ENCODE results near the gene TRIM66.

TRIM66 gene

GRCh38 chr11:8615291-8616032 is 67.0 kb downstream of the TRIM66 start:
- in situ Hi-C loops (cut with HindIII; ENCODE audit: low pct_ligation_motif_present, low sequenced_read_pairs) = no loop called here
- H3K27me3 ChIP-seq (replicated peaks) = no peaks in the 10 kb centered on the region
- H3K27ac ChIP-seq = no peak overlapping the region
- no peak for DNase-seq
- H3K36me3 ChIP-seq (replicated peaks) = no peaks in the 10 kb centered on the region
- H3K4me3 ChIP-seq (ENCODE audit: low read depth, low read length) = no peak overlapping the region
- no peak for TF ChIP-seq CTCF (IDR thresholded peaks at IDR 0.05; ENCODE audit: low read depth, low read length, missing control alignments)

- H3K36me3 ChIP-seq (replicated peaks) = no peaks in the 10 kb centered on the region
- in situ Hi-C loops (cut with HindIII; ENCODE audit: low pct_ligation_motif_present, low sequenced_read_pairs) = no loop called here
- no peak for DNase-seq
- TF ChIP-seq CTCF (IDR thresholded peaks at IDR 0.05; ENCODE audit: low read depth, low read length, missing control alignments) = no peak
- no peaks in the 10 kb centered on the region for H3K27me3 ChIP-seq (replicated peaks)
- no peak overlapping the region for H3K27ac ChIP-seq
- no peak overlapping the region for H3K4me3 ChIP-seq (ENCODE audit: low read depth, low read length)
These were observed 68.0 kb downstream of the TRIM66 start for GRCh38 chr11:8614497-8614896.

- TF ChIP-seq CTCF (IDR thresholded peaks at IDR 0.05; ENCODE audit: low read depth, low read length, missing control alignments) = no peak
- H3K36me3 ChIP-seq (replicated peaks) = no peaks in the 10 kb centered on the region
- H3K4me3 ChIP-seq (ENCODE audit: low read depth, low read length) = no peak overlapping the region
- no peak for DNase-seq
- H3K27ac ChIP-seq = no peak overlapping the region
- H3K27me3 ChIP-seq (replicated peaks) = no peaks in the 10 kb centered on the region
- in situ Hi-C loops (cut with HindIII; ENCODE audit: low pct_ligation_motif_present, low sequenced_read_pairs) = no loop called here
These were observed 69.4 kb downstream of the TRIM66 start for GRCh38 chr11:8613036-8613435.

GRCh38 chr11:8612522-8612921 is 69.9 kb downstream of the TRIM66 start:
- no peak for DNase-seq
- in situ Hi-C loops (cut with HindIII; ENCODE audit: low pct_ligation_motif_present, low sequenced_read_pairs) = no loop called here
- H3K27ac ChIP-seq = no peak overlapping the region
- no peak overlapping the region for H3K4me3 ChIP-seq (ENCODE audit: low read depth, low read length)
- TF ChIP-seq CTCF (IDR thresholded peaks at IDR 0.05; ENCODE audit: low read depth, low read length, missing control alignments) = no peak
- no peaks in the 10 kb centered on the region for H3K36me3 ChIP-seq (replicated peaks)
- no peaks in the 10 kb centered on the region for H3K27me3 ChIP-seq (replicated peaks)

GRCh38 chr11:8610532-8611116 is 71.8 kb downstream of the TRIM66 start:
- Histone ChIP-seq H3K27me3 (replicated peaks) (no peaks in the 10 kb centered on the region), H3K27ac (no peak overlapping the region), H3K36me3 (replicated peaks) (no peaks in the 10 kb centered on the region), H3K4me3 (ENCODE audit: low read depth, low read length) (no peak overlapping the region)
- TF ChIP-seq CTCF (IDR thresholded peaks at IDR 0.05; ENCODE audit: low read depth, low read length, missing control alignments) = no peak
- peak; percentile 39 for DNase-seq
- in situ Hi-C loops (cut with HindIII; ENCODE audit: low pct_ligation_motif_present, low sequenced_read_pairs) = no loop called here
